IPS DF 4.7 (cell line): Measurements from ENCODE around the gene SHANK3.
"Not testable (repeated sequence)": the region's sequence is repeated elsewhere in the genome, so short reads cannot be mapped to it uniquely, and the experiment has no call there.

Source experiments
- DNase-seq: peaks from one replicate; pipeline ENCODE4 v3.0.0-alpha.2; 2013; ENCODE audit warnings: low spot score; ENCODE audit errors: extremely low read depth

SHANK3 gene

DNA sequence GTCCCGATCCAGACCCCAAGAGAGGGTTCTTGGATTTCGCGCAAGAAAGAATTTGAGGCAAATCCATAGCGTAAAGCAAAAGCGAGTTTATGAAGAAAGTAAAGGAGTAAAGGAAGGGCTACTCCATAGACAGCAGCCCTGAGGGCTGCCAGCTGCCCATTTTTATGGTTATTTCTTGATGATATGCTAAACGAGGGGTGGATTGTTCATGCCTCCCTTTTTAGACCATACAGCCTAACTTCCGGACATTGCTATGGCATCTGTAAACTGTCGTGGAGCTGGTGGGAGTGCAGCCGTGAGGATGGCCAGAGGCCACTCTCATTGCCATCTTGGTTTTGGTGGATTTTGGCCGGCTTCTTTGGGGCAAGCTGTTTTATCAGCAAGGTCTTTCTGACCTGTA is 19.4 kb upstream of the SHANK3 start:
- DNase-seq = no peak

DNA sequence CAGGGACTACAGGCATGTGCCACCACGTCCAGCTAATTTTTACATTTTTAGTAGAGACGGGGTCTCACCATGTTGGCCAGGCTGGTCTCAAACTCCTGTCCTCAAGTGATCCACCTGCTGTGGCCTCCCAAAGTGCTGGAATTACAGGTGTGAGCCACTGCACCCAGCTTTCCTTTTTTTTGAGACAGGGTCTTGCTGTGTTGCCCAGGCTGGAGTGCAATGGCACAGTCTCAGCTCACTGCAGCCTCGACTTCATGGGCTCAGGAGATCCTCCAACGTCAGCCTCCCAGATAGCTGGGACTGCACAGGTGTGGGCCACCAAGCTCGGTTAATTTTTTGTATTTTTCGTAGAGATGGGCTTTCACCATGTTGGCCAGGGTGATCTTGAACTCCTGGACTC is 18.0 kb upstream of the SHANK3 start:
- DNase-seq = not testable (repeated sequence)

DNA sequence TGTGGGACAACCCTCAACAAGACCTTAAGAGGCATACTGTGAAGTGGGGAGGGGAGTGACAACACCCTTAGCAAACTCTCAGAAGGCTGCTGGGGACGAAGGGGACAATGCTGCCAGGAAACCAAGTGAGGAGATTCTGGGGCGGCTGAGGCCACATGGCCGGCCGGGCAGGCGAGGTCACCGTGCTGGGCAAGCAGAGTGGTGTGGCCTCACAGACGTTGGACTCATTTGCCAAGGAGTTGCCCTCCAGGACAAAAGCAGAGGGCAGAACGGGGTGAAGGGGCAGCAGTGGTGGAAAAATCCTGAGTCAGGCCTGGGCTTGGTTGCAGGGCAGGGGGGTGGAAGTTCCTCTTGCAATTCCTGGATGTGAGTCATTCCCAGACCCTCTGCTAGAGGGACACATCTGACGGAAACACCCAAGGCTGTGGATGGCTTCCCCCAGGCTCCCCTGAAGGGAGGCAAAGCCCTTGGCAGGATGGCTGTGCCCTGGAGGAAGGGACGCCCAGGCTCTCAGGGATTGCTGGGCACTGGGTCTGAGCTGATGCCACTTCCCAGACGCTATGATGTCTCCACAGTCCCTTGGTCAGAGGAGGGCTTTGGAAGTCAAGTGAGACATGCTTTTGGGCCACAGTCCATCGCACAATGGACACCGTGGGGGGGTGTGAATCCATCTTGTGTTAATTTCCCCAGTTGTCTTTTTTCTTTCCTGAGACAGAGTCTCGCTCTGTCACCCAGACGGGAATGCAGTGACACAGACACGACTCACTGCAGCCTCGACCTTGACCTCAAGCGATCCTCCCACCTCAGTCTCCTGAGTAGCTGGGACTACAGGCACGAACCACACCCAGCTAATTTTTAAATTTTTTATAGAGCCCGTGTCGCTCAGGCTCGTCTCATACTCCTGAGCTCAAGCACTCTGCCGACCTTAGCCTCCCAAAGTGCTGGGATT is 16.2 kb upstream of the SHANK3 start:
- DNase-seq = no peak

DNA sequence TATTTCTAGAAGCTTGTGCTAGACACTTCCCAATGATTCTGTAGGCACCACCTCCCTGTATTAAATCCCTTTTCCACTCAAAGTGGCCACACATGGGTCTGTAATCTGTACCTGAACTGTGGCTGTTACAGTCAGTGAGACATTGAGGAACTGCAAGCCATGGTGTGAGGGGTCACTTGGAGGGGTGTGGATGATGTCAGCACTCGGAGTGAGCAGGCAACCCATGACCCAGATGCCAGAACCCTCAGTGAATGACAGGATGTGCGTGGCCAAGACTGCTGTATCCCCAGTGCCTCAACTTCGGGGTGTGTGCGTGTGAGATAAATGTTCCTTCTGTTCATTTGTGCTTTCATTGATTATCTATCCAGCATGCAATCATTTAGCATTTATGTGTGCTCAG is 14.7 kb upstream of the SHANK3 start:
- DNase-seq = no peak

DNA sequence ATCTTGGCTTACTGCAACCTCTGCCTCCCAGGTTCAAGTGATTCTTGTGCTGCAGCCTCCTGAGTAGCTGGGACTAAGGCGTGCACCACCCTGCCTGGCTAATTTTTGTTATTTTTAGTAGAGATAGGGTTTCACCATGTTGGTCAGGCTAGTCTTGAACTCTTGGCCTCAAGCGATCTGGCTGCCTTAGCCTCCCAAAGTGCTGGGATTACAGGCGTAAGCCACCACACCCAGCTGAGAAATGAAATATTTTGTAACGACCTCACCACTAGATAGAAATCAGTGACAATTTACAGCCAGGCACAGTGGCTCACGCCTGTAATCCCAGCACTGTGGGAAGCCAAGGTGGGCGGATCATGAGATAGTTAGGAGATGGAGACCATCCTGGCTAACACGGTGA is 12.9 kb upstream of the SHANK3 start:
- not testable (repeated sequence) for DNase-seq

DNA sequence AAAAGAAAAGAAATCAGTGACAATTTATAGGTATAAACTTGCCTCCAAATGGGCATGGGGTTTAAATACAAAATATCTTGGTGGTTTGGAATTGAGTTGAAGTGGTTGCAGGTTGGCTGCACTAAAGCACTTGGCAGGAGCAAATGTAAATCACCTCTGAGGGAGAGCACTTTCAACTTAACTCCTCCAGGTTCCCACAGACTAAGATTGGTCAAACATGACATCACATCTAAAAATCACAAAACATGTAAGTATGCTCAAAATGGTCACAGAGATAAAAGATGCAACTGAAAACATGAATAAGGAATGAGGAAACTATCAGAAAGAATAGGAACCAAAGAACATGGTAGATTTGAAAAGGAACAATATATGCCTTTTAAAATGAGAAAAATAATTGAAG is 12.3 kb upstream of the SHANK3 start:
- DNase-seq = no peak

DNA sequence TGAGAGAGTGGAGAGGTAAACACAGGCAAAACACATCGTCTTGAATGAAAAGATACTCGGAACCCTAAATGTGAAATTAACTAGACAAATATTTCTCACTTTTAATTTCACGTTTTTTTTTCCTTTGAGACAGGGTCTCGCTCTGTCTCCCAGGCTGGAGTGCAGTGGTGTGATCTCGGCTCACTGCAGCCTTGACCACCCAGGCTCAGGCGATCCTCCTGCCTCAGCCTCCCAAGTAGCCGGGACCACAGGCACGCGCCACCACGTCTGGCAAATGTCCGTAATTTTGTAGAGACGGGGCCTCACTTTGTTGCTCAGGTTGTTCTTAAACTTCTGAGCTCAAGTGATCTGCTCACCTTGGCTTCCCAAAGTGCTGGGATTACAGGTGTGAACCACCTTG is 7.4 kb upstream of the SHANK3 start:
- DNase-seq = no peak

DNA sequence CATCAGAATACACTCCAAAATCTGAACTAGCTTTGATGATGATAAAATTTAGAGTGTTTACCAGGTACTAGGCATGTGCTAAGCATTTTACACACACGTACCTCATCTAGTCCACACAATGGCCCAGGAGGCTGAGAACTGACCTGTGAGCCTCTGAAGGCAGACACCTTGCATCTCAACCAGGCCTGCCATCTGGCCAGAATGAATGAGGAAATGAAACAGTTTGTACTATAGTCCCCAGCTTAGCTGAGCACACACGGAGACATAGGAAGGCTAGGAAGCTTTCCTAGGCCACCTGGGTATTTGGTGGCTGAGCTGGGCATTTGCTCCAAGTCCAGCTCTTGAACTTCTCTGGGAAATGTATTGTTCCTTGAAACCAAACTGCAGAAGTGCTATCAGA is 6.9 kb upstream of the SHANK3 start:
- no peak for DNase-seq

DNA sequence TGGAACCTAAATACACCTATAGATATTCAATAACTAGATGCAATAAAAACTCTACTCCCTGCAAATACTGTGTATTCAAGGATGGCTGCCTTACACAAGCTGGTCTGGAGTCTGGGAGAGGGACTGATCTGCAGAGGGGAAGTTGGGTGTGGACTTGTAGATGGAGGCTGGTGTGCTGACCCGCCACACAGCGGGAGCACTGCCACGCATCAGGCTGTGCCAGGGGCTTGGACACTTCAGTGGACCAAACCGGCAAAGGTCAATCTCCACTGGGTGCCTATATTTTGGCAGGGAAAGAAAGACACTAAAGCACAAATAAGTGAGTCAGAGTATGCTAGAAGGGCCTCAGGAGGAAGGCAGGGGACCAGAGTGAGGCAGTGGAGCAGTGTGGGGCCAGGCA is 2.1 kb upstream of the SHANK3 start:
- DNase-seq = no peak

DNA sequence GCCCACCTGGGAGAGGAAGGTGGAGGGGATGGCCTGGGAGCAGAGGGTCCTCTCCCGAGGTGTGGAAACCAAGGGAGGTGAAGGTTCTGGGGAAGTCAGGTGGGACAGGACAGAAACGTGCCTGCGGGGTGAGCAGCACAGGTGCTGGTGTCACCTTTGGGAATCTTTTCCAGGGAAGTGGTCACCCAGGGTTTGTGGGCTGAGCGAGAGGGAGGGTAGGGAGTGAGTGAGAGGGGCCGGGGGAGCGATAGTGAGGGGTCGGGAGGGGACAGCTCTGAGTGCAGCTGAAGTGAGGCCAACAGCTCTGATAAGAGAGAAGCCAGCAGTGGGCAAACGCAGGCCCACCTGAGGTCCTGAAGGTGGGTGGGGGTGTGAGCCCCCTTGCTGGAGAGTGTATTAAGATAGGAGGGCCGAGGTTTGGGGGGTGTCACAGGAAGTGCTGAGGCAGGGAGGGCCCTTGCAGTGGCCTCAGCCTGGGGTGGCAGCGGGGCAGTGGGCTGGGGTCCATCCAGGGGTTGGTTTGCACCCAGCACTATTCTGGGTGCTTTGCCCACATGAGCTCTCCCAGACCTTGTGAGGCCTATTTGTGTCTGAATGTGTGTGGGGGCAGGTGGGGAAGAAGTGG is 1.6 kb upstream of the SHANK3 start:
- DNase-seq = no peak

DNA sequence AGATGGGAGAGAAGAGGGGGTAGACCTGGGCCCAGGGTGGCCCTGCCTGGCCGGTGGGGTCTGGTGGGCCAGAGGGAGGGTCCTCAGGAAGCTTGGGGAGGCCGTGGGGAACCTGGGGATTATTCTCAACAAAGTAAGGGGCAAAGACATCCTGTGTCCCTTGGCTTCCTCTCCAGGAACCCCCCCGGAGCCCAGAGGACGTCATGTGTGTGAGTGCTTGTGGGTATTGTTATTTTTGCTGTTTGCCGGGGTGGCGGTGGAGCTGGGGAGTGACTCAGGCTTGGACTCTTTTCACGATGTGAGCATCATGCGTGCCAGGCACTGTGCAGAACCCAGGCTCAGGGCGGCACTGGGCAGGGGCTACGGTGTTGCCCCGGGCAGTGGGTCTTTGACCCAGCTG is 982 bp upstream of the SHANK3 start:
- DNase-seq = no peak

DNA sequence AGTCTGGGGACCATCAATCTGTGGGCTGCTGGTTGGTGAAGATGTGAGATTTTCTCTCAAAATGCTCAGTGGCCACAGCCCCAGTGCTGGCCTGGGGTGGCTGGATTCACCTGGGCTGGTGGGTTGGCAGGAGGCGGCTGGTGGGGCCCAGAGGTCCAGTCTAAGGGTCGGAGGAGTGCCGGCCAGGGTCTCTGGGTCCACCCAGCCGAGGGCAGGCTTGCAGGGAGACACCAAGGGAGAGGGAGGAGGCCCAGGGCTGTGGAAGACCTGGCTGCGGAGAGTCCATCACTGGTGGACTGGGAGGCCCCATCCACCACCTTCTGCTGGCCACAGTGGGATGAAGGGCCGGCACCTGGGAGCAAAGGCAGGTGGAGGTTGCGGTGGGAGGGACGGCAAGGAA is 582 bp upstream of the SHANK3 start:
- no peak for DNase-seq

DNA sequence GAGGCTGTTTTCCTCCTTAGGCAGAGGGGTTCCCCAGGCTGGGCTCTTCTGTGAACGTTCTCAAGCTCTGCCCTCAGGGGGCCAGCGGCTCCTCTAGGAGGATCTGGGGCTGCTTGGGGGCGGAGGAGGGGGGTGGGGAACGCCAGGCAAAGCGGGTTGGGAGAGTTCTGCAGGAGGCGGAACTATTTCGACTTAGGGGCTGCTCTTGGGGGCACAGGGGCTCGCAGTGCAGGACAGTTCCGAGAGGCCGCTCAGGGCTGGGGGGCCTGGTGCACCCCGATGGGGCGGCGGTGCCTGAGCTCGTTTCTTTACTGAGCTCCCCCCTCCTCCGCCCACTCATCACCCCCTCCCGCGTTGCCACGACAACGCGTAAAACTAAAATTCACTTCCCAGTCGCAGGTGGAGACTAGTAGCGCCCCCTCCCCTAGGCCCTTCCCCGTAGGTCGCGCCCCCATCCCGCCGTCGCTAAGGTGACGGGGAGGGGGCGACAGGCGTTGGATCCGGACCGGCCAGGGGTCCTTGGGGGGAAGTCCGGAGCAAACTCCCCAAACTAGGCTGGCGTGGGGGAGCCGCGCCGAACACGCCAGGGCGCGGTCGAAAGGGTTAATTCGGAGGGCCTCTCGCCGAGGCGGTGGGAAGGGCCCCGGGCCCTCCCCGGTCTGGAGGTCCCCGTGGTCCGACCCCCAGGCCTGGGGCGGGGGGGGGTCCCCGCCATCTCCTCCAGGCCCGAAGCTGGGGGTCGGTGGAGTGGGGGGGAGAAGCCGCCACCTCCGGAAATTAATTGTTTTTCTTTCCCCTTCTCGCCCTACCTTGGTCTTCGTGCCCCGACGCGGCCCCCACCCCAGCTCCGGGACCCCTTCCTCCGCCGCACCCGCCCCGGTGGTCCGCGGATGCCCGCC is 857 bp downstream of the SHANK3 start:
- DNase-seq = no peak

DNA sequence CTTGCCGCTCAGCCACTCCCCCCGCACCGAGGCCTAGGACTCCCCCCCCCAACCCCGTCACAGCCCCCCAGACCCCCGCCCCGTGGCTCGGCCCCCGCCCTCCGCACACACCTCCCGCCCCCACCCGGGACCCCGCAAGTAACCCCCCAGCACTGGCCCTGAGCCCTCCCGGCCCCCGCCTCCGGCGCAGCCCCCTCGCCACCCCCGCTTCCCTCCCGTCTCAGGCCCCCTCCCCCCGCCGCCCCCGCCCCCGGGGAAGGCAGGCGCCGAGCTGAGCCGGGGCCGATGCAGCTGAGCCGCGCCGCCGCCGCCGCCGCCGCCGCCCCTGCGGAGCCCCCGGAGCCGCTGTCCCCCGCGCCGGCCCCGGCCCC is 1.5 kb downstream of the SHANK3 start:
- DNase-seq = no peak

DNA sequence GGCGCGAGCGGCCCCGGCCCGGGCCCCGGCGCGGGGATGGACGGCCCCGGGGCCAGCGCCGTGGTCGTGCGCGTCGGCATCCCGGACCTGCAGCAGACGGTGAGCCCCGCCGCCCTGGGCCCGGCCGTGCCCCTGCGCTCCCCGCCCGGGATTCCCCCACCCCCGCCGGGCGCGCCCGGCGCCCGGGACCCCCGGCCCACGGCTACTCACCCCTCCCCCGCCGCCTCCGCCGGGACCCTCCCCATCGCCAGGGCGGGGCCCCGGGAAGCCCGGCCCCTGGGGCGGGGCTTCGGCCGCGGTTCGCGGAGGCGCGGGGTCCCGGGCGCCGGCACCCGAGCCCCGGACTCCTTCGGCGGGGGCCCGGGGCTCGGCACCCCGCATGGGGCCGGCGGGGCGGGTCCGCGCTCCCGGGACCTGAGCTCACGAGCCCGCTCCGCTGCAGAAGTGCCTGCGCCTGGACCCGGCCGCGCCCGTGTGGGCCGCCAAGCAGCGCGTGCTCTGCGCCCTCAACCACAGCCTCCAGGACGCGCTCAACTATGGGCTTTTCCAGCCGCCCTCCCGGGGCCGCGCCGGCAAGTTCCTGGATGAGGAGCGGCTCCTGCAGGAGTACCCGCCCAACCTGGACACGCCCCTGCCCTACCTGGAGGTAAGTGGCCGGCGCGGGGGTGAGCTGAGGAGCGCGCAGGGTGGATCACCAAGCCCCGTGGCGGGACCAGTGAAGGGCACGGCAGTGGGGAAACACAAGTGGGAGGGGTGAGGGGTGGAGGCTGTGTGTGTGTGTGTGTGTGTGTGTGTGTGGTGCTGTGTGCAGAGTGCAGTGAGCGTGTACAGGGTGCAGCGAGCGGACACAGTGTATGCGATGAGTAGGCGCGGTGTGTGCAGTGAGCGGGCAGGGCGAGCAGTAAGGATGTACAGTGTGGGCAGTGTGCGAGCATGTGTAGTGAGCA is 2.3 kb downstream of the SHANK3 start:
- no peak for DNase-seq

DNA sequence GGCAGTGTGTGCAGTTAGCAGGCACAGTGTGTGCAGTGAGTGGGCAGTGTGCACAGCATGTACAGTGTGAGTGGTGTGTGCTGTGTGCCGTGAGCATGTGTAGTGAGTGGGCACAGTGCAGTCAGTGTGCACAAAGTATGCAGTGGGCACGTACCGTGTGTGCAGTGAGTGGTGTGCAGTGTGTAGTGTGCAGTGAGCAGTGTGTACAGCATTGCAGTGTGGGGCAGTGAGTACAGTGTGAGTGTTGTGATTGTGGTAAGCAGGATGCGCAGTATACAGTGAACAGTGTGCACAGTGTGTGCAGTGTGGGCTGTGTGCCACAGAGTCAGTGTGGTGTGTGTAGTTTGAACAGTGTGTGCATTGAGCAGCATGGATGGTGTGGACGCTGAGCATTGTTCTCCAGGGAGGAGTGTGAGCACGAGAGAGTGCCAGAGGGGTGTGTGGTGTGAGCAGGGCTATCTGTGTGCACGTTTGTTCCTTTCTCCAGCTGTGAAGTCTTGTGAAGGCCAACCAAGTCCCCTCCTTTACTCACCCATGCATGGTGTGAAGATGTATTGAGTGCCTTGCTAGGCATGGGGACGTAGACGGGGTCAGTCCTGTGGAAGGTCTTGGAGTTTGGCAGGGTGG is 3.0 kb downstream of the SHANK3 start:
- DNase-seq = no peak

DNA sequence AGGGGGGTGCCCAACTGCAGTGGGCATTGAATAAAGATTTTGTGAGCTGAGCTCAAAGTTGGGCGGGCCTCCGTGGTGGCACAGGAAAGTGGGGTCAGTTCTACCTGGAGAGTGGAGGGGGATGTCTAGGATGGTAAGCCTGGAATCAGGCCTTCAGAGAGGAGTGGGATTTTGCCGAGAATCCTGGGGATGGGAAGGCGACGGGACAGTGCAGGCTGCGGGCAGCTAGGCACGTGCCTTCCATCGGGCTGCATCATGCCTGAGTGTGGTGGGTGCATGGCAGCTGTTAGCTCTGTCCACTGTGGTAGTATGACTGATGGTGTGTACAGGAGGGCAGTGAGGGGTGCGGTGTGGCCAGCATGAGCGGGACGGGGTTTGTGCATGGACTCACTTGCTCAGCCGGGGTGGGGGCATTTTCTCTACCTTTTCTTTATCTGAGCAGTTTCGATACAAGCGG is 3.6 kb downstream of the SHANK3 start:
- no peak for DNase-seq

DNA sequence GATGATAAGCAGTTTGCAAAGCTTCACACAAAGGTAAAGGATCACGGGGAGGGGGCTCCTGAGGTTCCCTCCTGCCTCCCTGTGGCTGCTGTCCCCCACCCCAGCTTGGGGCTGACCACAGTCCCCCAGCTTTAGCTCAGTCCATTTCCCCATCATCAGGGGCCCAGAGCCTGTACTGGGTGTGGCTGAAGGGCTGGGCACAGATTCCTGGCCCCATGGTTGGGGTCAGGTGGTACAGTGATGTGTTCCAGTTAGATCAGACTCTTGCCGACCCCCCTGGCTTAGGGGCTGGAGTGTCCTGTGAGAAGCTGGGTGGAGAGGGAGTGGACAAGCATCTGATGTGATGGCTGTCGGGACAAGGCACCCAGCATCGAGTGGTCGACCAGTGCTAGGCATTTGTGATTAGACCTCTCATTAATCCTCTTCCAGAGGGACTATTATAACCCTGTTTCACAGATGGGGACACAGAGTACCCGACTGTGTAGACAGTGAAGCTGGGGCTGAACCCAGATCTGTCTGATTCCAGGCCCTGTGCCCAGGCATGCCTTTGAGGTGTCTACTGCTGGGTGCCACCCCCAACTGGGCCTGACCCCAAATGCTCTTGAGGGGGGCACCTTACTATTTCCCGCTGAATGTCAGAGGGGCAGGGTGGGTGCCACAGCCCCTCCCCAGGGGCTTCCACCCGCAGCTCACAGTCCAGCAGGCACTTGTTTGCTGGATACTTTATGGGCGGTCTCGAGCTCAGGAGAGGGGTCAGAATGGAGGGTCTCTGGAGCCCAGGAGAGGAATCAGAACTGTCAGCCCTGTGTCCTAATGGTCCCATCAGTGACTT is 4.3 kb downstream of the SHANK3 start:
- no peak for DNase-seq

DNA sequence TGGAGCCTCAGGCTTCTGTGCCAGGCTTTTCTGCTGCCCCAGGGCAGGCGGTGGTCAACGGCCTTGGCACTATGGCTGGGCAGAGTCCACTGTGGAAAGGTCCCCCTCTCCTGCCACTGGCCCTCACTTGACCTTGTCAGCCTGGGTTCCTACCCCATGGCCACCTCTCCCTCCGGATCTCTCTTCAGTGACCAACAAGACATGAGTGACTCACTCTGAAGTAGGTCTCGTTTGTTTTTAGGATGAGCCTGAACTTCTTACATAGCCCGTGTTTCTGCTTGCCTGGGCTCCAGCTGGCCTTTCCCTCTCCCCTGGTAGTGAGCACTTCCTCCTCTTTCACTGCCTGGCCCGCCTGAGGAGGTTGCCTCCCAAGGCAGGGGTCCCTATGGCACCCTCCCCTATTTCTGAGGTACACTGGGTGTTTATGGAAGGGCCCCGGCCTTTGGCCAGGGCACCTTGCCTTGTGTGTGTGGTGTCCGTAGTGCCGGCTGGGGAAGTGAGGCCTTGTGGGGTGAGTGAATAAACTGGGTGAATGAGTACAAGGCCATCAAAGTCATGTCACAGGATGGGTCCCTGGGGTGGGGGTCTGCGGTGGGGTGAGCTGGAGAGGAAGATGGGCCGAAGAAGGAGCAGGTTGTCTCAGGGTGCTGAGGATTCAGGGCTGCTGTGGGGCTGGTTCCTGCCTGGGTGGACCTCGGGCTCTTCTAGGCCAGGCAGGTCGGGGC is 5.0 kb downstream of the SHANK3 start:
- DNase-seq = no peak
